Stimulated activated CD8-positive, alpha-beta memory T cell treated with anti-CD3 and anti-CD28 coated beads, Interleukin-4, amount 100 ng/mL, for 48 hours (primary cell): ENCODE results near the gene NPR2.

ENCODE experiments used
- DNase-seq: peaks from one replicate; pipeline ENCODE4 v3.0.0-alpha.2; 2020

Gene NPR2

DNA sequence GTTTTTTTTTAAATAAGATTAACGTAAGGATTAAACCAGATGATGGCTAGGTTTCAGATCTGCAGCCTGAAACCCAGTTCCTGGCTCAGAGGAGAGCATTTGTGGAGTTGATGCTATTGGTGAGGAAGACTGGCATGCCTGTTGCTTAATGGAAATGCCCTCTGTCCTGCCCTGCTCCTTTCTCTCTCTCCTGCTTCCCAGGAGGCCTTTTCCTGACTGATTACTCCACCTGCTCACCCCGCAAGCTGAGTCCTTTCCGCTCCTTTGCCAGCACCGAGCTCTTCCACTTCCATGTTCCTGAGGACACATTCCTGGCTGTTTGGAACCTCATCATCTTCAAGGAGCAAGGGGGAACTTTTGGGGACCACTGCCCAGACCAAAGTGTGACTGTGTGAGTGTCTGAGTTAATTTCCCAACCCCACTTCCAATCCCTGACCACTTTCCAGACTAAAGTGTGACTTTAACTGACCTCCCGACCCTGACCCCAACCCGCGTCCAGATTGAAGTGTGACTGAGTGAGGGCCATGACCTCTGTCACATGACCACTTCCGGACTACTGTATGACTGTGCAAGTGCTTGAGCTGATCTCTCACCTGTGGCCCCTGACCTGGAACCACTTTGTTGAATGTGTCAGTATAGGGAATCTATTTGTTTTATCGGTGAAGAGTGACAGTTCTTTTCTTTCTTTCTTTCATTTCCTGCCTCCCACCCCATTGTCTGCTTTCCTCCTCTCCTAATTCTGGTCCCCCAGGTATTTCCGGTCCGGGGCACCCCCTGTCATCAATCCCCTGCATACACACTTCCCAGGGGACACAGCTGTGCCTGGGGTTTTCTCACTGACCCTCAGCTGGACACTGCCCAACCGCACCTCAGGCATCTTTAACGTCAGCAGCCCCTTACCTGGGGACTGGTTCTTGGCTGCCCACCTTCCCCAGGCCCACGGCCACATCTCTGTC is 43.1 kb downstream of the NPR2 start:
- no peak for DNase-seq

DNA sequence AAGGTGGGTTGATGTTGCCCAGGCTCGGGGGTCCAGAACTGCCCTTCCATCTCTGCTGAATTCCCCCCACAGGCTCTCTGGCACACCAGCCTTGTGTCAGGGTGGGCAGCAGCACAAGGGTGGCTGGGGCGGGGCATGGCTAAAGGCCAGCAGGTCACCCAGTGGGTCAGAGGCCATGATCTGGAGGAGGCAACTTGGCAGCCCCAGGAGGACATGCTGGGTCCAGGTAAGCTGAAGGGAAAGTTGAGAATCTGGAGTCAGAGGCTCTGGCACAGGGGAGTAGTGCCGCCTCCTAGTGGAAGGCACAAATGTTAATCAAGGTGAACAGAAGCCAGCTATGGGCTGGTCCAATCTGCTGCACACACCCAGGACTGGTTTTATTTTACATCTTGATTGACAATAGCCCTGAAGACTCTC is 43.8 kb downstream of the NPR2 start:
- no peak for DNase-seq

DNA sequence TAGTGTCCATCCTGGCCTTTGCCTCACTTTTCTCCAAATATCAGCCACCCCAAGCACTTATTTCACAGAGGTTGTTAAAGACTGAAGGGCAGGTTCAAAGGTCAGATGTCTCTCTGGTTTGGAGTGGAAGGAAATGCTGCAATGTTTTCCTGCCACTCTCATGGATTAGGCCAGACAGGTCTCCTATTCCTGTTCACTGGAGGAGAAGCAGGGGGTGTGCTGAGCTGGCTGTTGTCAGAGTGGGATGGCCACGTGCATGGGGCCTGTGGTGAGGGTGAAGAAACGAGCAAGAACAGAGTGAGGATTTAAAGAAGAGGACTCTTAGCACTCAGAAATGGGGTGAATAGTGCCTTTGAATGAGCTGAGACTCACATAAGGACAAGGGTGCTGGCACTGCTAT is 44.4 kb downstream of the NPR2 start:
- no peak for DNase-seq

DNA sequence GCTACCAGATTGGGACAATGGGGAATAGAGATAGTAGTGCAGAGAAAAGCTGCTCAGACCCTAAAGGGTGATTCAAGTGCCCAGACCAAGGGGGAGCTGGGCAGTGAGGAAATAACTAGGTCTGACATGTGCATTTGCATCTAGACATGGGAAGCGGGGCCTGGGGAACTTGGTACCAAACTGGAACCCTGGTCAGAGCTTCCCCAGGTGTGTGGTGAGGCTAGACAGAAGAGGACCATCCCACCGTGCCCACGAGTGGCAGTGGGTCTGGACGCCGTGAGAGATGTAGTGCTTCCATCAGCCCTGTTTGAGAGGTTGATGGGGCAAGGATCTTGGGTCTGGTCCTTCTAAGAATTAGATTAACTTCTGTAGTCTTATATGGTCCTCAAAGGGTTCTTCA is 45.2 kb downstream of the NPR2 start:
- DNase-seq: no peak

DNA sequence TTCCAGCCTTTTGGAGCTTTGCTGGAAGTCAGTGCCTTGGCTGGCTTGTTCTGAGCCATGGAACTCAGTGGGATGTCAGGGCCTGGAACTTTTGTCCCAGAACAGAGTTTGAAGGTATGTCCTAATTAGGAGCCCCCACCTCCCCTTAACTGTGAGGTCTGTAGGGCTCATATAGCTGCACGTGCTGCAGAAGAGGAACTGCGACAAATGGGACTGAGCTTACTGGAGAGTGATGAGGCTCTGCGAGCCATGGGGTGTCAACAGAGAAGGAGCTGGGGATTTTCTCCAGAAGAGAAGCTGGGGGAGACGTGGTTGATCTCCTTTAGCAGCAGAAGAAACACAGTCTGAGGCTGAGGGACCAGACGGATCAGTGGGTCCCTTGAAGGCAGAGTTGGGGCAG is 48.5 kb downstream of the NPR2 start:
- no peak for DNase-seq

DNA sequence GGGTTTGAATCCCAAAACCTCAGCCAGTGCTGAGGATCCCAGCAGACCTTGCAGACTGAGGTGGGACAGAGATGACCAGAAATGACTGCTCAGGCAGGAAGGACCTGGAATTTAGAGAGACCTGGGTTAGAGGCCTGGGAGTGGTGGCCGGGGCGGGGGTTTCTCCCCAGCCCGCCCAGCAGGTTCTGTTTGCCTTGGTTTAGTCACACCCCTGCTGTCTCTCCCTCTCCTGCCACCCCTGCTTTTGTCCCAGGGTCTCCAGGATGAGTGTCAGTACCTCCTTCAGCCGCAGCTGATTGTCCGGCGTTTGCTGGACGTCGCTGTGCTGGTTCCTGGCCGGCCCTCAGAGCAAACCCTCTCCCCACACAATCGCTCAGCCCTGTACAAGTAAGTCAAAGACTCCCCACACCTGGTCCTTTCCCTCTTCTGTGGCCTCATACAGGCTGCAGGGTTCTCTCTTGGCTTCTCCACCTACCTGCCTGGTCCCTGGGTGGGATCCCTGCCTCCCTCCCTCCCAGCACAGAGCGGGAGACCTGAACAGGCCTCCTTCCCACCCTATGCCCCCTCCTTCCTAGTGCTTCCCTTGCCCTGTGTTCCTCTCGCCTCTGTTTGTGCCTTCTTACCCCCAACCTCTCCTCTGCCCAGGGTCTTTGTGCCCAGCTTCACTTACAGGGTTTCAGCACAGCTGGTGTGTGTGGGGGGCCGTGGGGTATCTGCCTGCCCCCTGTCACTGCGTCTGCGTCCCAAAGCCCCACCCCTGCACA is 49.7 kb downstream of the NPR2 start:
- DNase-seq: no peak

DNA sequence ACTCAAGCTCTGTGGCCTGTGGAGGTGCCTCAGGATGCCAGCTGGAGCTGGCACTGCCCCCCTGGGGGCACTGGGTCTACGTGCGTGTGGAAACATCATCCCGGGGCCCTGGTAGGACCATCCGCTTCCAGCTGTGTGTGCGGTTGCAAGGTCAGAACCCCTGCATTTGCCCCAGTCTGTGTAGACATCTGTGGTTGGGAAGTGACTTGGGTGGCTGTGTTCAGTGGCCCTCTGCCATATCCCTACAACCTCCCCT is 50.2 kb downstream of the NPR2 start:
- DNase-seq: no peak

DNA sequence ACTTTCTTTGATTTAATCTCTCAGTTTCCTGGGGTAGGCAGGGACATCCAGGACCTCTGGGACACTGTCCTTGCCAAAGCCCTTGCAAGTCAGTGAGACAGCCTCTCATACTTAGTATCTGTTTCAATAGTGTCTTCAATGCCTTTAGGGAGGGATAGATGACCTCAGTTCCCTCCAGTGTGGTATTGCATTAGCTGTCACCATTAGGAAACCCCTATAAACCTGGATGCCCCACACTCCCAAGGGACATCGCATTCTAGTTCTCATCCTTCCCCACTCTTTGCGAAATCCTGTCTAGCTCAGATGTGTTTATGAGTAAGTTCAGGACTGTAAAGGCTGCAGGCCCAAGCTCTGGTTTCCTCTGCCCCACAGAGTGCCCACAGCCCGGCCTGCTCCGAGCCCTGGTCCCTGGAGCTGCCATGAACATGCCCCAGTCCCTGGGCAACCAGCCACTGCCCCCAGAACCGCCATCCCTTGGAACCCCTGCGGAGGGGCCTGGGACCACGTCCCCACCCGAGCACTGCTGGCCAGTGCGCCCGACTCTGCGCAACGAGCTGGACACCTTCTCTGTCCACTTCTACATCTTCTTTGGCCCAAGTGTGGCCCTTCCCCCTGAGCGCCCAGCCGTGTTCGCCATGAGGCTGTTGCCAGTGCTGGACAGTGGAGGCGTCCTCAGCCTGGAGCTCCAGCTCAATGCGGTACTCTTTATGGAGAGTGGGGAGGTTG is 50.8 kb downstream of the NPR2 start:
- no peak for DNase-seq

DNA sequence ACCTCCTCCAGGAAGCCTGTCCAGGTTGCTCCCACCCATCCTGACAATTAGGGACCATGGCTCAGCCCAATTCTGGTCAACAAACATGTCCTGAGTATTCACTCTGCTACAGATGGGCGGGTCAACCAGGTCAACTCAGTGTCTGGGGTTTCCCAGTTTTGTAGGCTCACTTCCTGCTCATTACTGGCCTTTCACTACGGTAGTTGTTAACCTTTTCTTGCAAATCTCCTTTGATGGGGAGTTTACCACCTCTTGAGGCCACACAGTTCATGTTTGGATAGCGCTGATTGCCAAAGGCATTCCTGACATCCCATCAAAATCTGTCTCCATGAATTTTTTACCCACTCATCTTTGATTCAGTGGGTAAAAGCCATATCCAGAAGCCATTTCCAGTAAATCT is 51.4 kb downstream of the NPR2 start:
- DNase-seq: no peak

DNA sequence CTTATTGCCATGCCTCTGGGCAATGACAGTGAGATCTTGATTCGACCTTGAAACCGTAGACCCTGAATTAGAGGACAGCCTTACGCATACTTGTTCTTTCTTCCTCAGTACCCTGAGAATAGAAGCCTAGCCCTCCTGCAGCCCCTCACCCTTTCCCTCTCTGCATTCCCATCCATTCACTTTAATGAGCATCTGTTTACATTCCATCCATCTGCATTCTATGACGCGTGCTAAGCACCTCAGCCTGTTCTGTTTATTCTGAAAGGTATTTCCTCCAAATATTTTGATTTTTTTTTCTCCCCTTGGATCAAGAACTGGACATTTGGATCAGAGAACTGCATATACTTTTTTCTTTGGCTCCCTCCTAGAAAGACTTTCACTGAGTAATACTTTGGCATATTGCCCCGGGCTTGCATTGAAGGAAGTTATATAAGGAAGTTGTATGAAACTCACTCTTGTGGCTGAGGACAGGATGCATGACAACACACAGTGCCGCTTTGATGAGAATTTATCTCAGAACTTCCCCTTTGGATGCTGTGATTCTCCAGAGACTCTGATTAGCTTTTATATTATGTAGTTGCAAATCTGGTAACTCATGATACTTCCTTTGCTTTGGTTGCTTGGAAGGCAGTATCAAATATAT is 53.4 kb downstream of the NPR2 start:
- DNase-seq: no peak

DNA sequence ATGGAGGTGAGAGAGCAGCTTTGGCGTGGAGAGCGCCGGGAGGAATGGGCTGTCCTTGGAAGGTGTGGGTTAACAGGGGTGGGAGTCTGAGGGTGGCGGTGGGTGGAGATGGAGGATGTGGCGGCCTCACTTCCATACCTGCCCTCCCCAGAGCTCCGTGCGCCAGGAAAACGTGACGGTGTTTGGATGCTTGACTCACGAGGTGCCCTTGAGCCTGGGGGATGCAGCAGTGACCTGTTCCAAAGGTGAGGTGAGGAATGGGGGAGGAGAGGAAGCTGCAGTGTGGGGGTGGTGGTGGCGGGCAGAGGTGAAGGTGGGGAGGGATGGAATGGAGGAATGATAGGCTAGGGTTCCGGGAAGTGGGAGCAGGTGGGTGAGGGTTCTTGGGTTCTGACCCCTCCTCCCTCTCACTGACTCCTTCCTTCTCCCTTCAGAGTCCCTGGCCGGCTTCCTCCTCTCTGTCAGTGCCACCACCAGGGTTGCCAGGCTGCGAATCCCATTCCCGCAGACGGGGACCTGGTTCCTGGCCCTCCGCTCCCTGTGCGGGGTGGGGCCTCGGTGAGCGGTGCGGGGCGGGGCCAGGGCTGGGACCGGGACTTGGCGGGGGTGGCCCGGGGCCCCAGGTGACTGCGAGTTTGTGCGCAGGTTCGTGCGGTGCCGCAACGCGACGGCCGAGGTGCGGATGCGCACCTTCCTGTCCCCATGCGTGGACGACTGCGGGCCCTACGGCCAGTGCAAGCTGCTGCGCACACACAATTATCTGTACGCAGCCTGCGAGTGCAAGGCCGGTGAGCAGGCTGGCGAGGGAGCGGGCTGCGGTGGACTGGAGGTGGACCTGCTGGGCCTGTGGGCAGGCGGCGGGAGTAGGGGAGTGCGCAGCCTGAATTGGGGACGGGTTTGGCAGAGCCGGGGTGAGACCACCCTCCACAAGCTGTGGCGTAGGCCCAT is 54.7 kb downstream of the NPR2 start:
- DNase-seq: no peak

DNA sequence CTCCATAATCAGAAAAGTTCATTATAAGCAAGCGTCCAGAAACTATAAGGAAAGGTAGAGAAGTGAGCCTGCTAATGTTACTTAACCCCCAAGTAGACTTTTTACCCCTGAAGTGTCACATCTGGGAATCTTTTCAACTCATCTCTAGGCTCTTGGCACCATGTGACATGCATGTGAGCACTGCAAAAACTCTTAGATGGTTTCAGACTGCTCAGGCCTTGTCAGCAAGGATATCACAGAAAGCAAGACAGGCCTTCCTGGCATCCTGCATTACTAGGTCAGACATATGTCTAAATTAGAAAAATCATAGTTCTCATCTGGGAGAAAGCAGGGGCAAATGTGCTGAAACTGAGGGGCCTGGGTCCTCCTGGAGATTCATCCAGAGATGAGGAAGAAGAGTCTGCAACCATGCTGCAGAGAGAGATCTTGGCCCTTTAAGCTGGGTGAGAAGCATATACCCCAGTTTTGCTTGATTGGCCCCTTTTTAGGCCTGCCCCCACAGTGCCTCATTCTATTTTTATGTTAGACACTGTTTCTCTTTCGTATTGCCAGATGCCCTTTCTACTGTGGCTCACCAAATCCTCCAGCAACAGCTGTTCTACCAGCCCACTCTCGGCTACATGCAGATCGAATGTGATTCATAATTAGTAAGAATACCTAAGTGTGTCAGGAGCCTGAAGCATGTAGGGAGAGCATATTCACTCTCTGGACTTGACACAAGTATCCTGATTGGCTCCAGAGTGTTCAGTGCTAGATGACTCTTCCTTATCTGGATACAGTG is 56.6 kb downstream of the NPR2 start:
- peak; percentile 63 for DNase-seq

DNA sequence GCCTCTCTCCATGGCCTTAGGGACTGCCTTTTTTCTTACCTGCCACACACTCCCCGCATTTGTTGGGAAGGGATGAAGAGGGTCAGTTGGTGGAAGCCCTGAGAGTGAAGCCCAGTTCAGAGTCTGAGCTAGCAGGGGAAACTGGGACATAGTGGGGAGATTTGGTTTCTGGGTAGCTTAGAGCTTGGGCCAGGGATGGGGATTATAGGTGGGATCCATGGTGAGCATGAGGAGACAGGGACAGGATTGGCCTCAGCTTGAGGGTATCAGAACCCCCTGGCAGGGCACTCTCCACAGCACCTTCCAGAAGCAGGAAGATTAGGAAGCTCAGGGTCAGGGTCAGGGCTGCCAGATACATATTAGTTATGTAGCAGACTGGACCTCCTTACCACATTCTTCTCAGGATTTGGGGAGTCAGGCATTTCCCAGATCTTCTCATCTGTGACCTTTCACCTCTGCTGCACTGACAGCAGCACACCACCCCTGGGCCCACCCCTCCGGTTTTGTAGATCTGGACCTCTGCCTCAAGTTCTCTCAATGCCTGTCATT is 61.0 kb downstream of the NPR2 start:
- DNase-seq: no peak

DNA sequence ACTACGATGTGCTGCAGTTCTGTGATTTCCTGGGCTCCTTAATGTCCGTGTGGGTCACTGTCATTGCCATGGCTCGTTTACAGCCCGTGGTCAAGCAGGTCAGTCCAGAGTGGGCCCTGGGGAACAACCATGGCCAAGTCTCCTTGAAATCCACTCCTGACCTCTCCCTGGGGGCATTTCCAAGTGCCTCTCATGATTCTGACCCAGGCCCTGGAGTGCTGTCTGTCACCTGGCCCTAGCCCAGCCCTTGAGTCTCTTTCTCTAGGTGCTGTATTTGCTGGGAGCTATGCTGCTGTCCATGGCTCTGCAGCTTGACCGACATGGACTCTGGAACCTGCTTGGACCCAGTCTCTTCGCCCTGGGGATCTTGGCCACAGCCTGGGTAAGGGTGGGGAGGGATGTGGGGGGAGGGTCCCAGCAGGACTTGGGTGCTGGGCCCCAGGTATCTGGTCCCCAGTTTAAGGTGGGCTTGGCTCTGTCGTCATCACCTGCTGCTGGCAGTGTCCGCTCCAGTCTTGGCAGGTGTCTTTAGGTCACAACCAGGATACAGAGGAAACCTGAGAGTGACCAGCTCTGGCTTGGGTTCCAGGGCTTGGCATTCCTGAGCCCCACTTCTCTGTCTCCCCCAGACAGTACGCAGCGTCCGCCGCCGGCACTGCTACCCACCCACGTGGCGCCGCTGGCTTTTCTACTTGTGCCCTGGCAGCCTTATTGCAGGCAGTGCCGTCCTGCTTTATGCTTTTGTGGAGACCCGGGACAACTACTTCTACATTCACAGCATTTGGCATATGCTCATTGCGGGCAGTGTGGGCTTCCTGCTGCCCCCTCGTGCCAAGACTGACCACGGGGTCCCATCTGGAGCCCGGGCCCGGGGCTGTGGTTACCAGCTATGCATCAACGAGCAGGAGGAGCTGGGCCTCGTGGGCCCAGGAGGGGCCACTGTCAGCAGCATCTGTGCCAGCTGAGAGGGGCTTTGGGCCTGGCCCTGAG is 61.8 kb downstream of the NPR2 start:
- no peak for DNase-seq

DNA sequence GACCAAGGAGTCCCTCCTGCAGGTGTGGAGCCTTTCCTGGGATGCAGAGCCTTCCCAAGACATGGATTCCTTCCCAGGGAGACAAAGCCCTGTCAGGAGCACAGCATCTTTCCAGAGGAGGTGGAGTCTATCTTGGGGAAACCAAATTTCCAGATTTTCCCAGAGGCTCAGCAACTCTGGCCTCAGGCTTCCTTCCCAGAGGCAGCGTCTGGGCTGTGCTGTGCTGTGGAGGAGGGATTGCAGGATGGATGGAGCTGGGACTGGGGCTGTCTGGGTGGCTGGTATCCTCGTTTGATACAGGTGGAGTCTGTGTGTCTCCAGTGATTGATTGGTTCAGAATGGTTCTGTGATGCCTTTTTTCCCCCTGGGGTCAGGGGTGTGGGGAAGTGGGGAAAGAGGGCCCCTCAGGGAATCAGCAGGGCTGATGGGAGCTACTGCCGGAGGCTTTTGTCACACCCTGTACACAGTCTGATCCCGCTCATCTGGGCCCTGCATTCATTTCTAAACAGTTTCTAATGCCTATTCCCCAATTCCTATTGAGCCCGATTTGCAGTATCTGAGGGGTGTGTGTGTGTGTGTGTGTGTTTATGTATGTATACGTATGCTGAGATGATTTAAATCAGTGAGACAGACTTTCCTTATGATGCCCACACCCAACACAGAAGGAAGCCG is 62.8 kb downstream of the NPR2 start:
- peak; percentile 5 for DNase-seq

DNA sequence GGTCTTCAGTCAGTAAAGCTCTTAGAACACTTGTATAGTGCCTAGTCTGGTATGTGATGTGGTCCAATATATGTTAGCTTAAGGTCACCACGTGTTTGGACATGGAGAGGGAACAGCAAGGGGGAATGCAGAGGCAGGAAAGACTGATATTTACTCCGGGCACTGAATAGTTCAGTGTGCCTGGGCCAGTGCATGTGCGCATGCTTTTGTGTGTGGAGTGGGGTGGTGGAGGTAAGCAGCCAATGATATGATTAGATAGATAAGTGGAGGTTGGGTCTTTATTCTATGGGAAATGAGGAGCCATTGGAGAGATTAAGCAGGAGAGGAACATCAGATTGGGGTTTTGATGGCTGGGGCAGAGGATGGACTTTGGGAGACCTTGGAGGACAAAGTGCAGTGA is 64.8 kb downstream of the NPR2 start:
- peak; percentile 1 for DNase-seq

DNA sequence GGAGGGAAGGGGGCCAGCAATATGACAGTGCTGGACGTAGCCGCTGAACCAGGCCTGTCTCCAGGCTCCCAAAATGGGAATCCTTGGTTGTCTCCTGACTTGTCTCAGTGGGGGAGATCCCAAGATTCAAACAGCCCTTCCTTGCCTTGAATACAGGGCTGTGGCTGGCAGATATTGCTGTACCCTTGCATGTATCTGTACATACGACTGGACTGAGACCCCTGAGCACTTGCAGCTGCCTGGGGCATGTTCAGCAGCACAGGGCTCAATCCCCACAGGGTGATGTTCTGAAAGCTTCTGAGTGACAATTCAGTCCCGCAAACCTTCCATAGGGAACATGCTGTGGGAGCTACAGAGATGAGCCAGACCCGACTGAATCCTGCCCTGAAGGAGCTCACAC is 65.5 kb downstream of the NPR2 start:
- peak; percentile 15 for DNase-seq

DNA sequence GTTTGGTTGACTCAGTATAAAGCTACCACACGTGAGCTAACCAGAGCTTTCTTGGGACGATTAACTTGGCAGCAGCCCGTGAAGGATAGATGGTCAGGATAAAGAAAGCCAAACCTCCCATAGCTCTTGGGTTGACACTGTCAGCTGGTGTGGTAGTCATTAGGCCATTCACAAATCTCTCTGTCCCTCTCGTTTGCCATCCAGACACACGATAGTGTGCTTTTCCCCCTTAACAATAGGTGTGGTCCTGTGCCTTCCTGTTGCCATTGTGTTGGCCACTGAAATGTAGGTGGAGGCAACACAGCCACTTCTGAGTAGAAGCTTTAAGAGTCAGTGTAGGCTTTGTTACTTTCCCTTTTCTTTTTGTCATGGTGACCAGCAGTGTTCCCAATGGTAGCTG is 67.1 kb downstream of the NPR2 start:
- DNase-seq: peak; percentile 7
